Neural progenitor cell (in vitro differentiated cells): ENCODE data around the gene FOXN4. TPM values are rescaled to one million over a fixed set of nuclear protein-coding genes. Genes with fewer than 3 reads are reported as not detected.

ENCODE experiments used
- DNase-seq: peaks from one replicate; pipeline ENCODE4 v3.0.0-alpha.2; 2016; ENCODE audit warnings: low spot score
- H2AFZ ChIP-seq: fragments of 200-600 bp; sonication (generic); replicated peaks from 2 replicates; pipeline ENCODE4 v1.6.1; 2016; ENCODE audit warnings: antibody characterized with exemption
- H3F3A ChIP-seq: fragments of 200-600 bp; sonication (generic); 2 replicates; pipeline ENCODE4 v1.6.1; 2016; ENCODE audit warnings: antibody characterized with exemption, low read depth
- H3K27ac ChIP-seq: fragments of 200-600 bp; sonication (generic); 2 replicates; pipeline ENCODE4 v1.5.1; 2016; ENCODE audit warnings: mild to moderate bottlenecking
- H3K27me3 ChIP-seq: fragments of 200-600 bp; sonication (generic); 2 replicates; pipeline ENCODE4 v1.6.1; 2016; ENCODE audit warnings: mild to moderate bottlenecking, moderate library complexity
- H3K36me3 ChIP-seq: fragments of 200-600 bp; sonication (generic); 2 replicates; pipeline ENCODE4 v1.5.1; 2016
- H3K4me1 ChIP-seq: fragments of 200-600 bp; sonication (generic); 2 replicates; pipeline ENCODE4 v1.6.1; 2016; ENCODE audit warnings: mixed run types
- H3K4me2 ChIP-seq: fragments of 200-600 bp; sonication (generic); 2 replicates; pipeline ENCODE4 v1.6.1; 2016
- H3K4me3 ChIP-seq: fragments of 200-600 bp; sonication (generic); 2 replicates; pipeline ENCODE4 v1.5.1; 2016
- H3K79me2 ChIP-seq: fragments of 200-600 bp; sonication (generic); 2 replicates; pipeline ENCODE4 v1.6.1; 2016; ENCODE audit warnings: low read depth
- H3K9ac ChIP-seq: fragments of 200-600 bp; sonication (generic); 2 replicates; pipeline ENCODE4 v1.6.1; 2016
- H3K9me3 ChIP-seq: fragments of 200-600 bp; sonication (generic); 2 replicates; pipeline ENCODE4 v1.5.1; 2016; ENCODE audit warnings: low read depth
- H4K20me1 ChIP-seq: fragments of 200-600 bp; sonication (generic); 2 replicates; pipeline ENCODE4 v1.6.1; 2016; ENCODE audit warnings: low read depth
- H3K27ac Mint-ChIP-seq: 3 replicates; pipeline ENCODE4 v1.8.0; 2021; ENCODE audit warnings: mixed read lengths
- H3K27me3 Mint-ChIP-seq: 2 replicates; pipeline ENCODE4 v1.8.0; 2022; ENCODE audit warnings: low read depth, mild to moderate bottlenecking, inconsistent platforms, moderate library complexity, mixed read lengths; ENCODE audit not compliant: insufficient read depth
- H3K36me3 Mint-ChIP-seq: 3 replicates; pipeline ENCODE4 v1.8.0; 2021; ENCODE audit warnings: mixed read lengths
- H3K4me1 Mint-ChIP-seq: 3 replicates; pipeline ENCODE4 v1.8.0; 2021; ENCODE audit warnings: mixed read lengths
- H3K4me3 Mint-ChIP-seq: 3 replicates; pipeline ENCODE4 v1.8.0; 2021; ENCODE audit warnings: mild to moderate bottlenecking, moderate library complexity, mixed read lengths
- H3K9me3 Mint-ChIP-seq: 3 replicates; pipeline ENCODE4 v1.8.0; 2020; ENCODE audit warnings: mixed read lengths
- EZH2 ChIP-seq: fragments of 200-600 bp; sonication (generic); IDR thresholded peaks from 2 replicates; pipeline ENCODE4 v1.6.1; 2017; ENCODE audit warnings: antibody characterized with exemption, mild to moderate bottlenecking, moderate library complexity
- EZH2phosphoT487 ChIP-seq: fragments of 200-600 bp; sonication (generic); IDR thresholded peaks from 2 replicates; pipeline ENCODE4 v1.6.1; 2017; ENCODE audit warnings: antibody characterized with exemption
- total RNA-seq: library from RNA; depleted of rRNA; stranded (reverse); fragments of >200 nt; gene quantifications from 2 replicates; pipeline ENCODE4 v1.2.3, GENCODE V29; 2015; ENCODE audit warnings: low replicate concordance
- TF ChIP-seq, protein P1 (sequence below): fragments of 200-600 bp; sonication (generic); IDR thresholded peaks from 2 replicates; pipeline ENCODE4 v1.5.1; 2017; ENCODE audit warnings: antibody characterized with exemption, mild to moderate bottlenecking

The FOXN4 gene
- total RNA-seq, 1 donor from 2014 or later: not detected

DNA sequence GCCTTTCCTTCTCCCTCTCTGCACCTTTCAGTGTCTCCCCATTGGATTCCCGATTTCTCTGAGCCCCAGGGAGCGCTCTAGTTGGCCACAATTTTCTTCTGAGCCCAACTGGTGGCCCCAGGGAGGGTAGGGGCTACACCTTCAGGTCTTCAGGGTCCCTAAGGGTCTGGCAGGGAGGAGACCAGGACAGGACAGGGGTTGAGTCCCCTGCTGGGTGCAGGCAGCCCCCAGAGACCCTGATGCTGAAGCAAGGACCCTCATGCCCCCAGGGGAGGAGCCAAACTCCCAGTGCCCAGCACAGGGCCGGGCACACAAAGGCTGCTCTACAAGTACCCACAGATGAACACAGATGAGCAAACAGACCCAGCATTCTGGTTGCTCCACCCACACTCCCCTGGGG, 12.7 kb downstream of the FOXN4 start:
- peaks cover 13% of the 10 kb centered on the region for H3K4me1 Mint-ChIP-seq
- H3K27ac ChIP-seq: no peak overlapping the region
- H3K9me3 ChIP-seq: no peaks in the 10 kb centered on the region
- no peaks in the 10 kb centered on the region for H3K9me3 Mint-ChIP-seq
- H3K4me3 ChIP-seq: no peak overlapping the region
- TF ChIP-seq, protein P1, sequence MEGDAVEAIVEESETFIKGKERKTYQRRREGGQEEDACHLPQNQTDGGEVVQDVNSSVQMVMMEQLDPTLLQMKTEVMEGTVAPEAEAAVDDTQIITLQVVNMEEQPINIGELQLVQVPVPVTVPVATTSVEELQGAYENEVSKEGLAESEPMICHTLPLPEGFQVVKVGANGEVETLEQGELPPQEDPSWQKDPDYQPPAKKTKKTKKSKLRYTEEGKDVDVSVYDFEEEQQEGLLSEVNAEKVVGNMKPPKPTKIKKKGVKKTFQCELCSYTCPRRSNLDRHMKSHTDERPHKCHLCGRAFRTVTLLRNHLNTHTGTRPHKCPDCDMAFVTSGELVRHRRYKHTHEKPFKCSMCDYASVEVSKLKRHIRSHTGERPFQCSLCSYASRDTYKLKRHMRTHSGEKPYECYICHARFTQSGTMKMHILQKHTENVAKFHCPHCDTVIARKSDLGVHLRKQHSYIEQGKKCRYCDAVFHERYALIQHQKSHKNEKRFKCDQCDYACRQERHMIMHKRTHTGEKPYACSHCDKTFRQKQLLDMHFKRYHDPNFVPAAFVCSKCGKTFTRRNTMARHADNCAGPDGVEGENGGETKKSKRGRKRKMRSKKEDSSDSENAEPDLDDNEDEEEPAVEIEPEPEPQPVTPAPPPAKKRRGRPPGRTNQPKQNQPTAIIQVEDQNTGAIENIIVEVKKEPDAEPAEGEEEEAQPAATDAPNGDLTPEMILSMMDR: no peak
- no peak for TF ChIP-seq EZH2phosphoT487
- TF ChIP-seq EZH2: no peak
- no peak overlapping the region for H3K4me2 ChIP-seq
- no peak overlapping the region for H3K27ac Mint-ChIP-seq
- H3K27me3 ChIP-seq: no peaks in the 10 kb centered on the region
- H3K4me1 ChIP-seq: peaks cover 12% of the 10 kb centered on the region
- DNase-seq: no peak
- H3K9ac ChIP-seq: no peak overlapping the region
- H3K79me2 ChIP-seq: no peaks in the 10 kb centered on the region
- H4K20me1 ChIP-seq: no peaks in the 10 kb centered on the region
- no peaks in the 10 kb centered on the region for H3K36me3 Mint-ChIP-seq
- peaks cover 10% of the 10 kb centered on the region for H3K27me3 Mint-ChIP-seq
- H3K36me3 ChIP-seq: no peaks in the 10 kb centered on the region
- H3K4me3 Mint-ChIP-seq: no peak overlapping the region
- no peak overlapping the region for H2AFZ ChIP-seq
- H3F3A ChIP-seq: peaks cover 18% of the 10 kb centered on the region

DNA sequence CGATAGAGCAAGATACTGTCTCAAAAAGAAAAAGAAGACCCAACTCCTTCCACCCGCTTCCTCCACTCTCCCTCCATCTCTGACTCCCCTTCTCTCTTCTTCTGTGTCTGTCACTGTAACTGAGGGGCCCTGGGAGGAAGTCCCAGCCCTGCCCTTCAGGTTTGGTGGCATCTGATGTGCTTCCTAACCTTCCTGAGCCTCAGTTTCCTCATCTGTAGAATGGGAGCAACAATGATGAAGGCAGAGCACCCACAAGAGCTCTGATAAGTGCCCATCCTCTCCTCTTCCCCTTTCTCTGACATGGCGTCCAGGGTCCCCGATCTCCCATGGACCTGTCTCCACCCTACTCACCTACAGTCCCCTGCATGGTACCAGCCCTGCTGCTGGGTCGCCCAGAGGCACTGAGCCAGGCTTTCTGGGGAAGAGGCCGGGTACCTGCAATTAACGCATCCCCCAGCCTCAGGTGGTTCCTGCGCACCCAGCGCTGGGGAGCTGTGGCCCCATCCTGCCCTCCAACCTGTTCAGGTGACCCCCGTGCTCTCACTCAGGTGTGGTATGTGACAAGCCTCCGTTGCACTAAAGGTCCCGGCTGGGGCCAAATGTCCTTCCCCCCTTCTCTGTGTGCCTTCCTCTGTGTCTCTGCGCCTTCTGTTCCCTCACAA, 13.2 kb downstream of the FOXN4 start:
- Histone ChIP-seq H3K4me3 (no peak overlapping the region), H3K27ac (no peak overlapping the region), H4K20me1 (no peaks in the 10 kb centered on the region), H3K36me3 (no peaks in the 10 kb centered on the region), H3K4me1 (peaks cover 16% of the 10 kb centered on the region), H3F3A (peaks cover 22% of the 10 kb centered on the region), H3K4me2 (no peak overlapping the region), H3K9me3 (no peaks in the 10 kb centered on the region), H2AFZ (no peak overlapping the region), H3K9ac (no peak overlapping the region), H3K79me2 (no peaks in the 10 kb centered on the region), H3K27me3 (no peaks in the 10 kb centered on the region)
- no peaks in the 10 kb centered on the region for H3K9me3 Mint-ChIP-seq
- TF ChIP-seq EZH2phosphoT487: no peak
- TF ChIP-seq EZH2: no peak
- TF ChIP-seq, protein P1: no peak
- H3K36me3 Mint-ChIP-seq: no peaks in the 10 kb centered on the region
- DNase-seq: no peak
- H3K27me3 Mint-ChIP-seq: peaks cover 10% of the 10 kb centered on the region
- peaks cover 18% of the 10 kb centered on the region for H3K4me1 Mint-ChIP-seq
- peak overlapping the region; percentile 85 for H3K27ac Mint-ChIP-seq
- H3K4me3 Mint-ChIP-seq: no peak overlapping the region

DNA sequence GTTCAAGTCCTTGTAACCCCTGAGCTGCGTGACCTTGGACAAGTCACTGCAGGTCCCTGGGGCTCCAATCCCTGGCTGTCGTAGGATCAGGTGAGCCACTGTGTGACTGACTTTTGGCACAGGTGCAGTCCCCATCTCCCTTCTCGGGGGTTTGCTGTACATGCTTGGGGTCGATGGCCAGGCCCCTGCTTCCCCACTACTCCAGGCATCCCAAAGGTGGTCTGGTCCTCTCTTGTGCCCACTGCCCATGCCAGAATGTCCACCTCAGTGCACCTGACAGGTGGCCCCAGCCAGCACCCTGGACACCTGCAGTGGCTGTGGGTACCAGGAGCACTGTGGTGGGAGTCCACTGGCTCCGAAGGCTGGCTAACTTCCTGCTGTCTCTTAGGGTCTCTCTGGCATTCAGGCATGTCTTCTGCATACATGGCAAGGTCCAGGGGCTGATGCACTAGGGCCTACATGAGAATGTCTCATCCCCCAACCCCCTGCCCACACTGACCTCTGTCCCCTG, 14.7 kb downstream of the FOXN4 start:
- H3K27ac Mint-ChIP-seq: no peak overlapping the region
- no peak overlapping the region for H3K4me2 ChIP-seq
- peaks cover 28% of the 10 kb centered on the region for H3K4me1 Mint-ChIP-seq
- TF ChIP-seq EZH2phosphoT487 (no peak), EZH2 (no peak)
- TF ChIP-seq, protein P1: no peak
- H3K79me2 ChIP-seq: no peaks in the 10 kb centered on the region
- no peaks in the 10 kb centered on the region for H3K36me3 Mint-ChIP-seq
- H4K20me1 ChIP-seq: no peaks in the 10 kb centered on the region
- no peak overlapping the region for H3K4me3 Mint-ChIP-seq
- H3K27me3 ChIP-seq: no peaks in the 10 kb centered on the region
- H3K4me3 ChIP-seq: no peak overlapping the region
- no peaks in the 10 kb centered on the region for H3K9me3 Mint-ChIP-seq
- H3K36me3 ChIP-seq: no peaks in the 10 kb centered on the region
- H3K4me1 ChIP-seq: peaks cover 19% of the 10 kb centered on the region
- H3K27me3 Mint-ChIP-seq: peaks cover 18% of the 10 kb centered on the region
- H3K27ac ChIP-seq: no peak overlapping the region
- H3K9ac ChIP-seq: no peak overlapping the region
- DNase-seq: no peak
- peaks cover 23% of the 10 kb centered on the region for H3F3A ChIP-seq
- no peaks in the 10 kb centered on the region for H3K9me3 ChIP-seq
- no peak overlapping the region for H2AFZ ChIP-seq
